GM20000 (cell line): ENCODE measurements around the gene CCNK.

Experiments
- DNase-seq: peaks from one replicate; pipeline ENCODE4 v3.0.0; 2012; ENCODE audit warnings: low spot score
- CTCF ChIP-seq: IDR thresholded peaks from 2 replicates; pipeline ENCODE4 v1.5.1; 2012; ENCODE audit warnings: mild to moderate bottlenecking, control low read depth; ENCODE audit errors: extremely low read depth, missing control alignments

Gene CCNK

GRCh38 chr14:99454246-99454645 lies 27.0 kb upstream of the CCNK start:
- DNase-seq: no peak
- TF ChIP-seq CTCF: no peak

GRCh38 chr14:99459481-99460100 lies 21.6 kb upstream of the CCNK start:
- DNase-seq: no peak
- TF ChIP-seq CTCF: no peak

GRCh38 chr14:99460793-99461192 lies 20.4 kb upstream of the CCNK start:
- DNase-seq: no peak
- TF ChIP-seq CTCF: no peak

- no peak for DNase-seq
- no peak for TF ChIP-seq CTCF
These were observed 19.7 kb upstream of the CCNK start for GRCh38 chr14:99461411-99462085.

- no peak for DNase-seq
- TF ChIP-seq CTCF: no peak
These were observed 19.0 kb upstream of the CCNK start for GRCh38 chr14:99462210-99462609.

- no peak for DNase-seq
- no peak for TF ChIP-seq CTCF
These were observed 17.2 kb upstream of the CCNK start for GRCh38 chr14:99463974-99464373.

GRCh38 chr14:99465288-99465687 lies 15.9 kb upstream of the CCNK start:
- no peak for DNase-seq
- TF ChIP-seq CTCF: no peak
